ENCODE measurements around the gene CSTPP1.

- no peak for TF ChIP-seq POLR2A (IDR thresholded peaks at IDR 0.05)
- peak in 1 of 7 experiments; percentile 13 for TF ChIP-seq CTCF (IDR thresholded peaks at IDR 0.05)
- TF ChIP-seq POLR2AphosphoS5 (IDR thresholded peaks at IDR 0.05) = peak; percentile 34 to 88 (median 79)
These were observed at the start of gene CSTPP1 for GRCh38 chr11:46936138-46937110.

Measured in stomach (tissue), 4 donors.